ENCODE results near the gene ZNF423.

Gene ZNF423

GRCh38 chr16:49463529-49463928 is 392.4 kb downstream of the ZNF423 start:
- peak; percentile 71 for DNase-seq

GRCh38 chr16:49462989-49463371 is 392.9 kb downstream of the ZNF423 start:
- peak; percentile 64 for DNase-seq

- no peak for DNase-seq
These were observed 393.4 kb downstream of the ZNF423 start for GRCh38 chr16:49462362-49462988.

GRCh38 chr16:49461517-49461951 is 394.4 kb downstream of the ZNF423 start:
- no peak for DNase-seq

- DNase-seq = no peak
These were observed 395.0 kb downstream of the ZNF423 start for GRCh38 chr16:49460786-49461470.

GRCh38 chr16:49459953-49460735 is 395.8 kb downstream of the ZNF423 start:
- DNase-seq = no peak

- no peak for DNase-seq
These were observed 397.1 kb downstream of the ZNF423 start for GRCh38 chr16:49458656-49459445.

- DNase-seq = no peak
These were observed 397.7 kb downstream of the ZNF423 start for GRCh38 chr16:49458243-49458642.

- no peak for DNase-seq
These were observed 398.7 kb downstream of the ZNF423 start for GRCh38 chr16:49457196-49457595.

GRCh38 chr16:49456763-49457162 is 399.1 kb downstream of the ZNF423 start:
- DNase-seq = no peak

- DNase-seq = no peak
These were observed 399.7 kb downstream of the ZNF423 start for GRCh38 chr16:49455991-49456745.

- DNase-seq = no peak
These were observed 400.5 kb downstream of the ZNF423 start for GRCh38 chr16:49455181-49455990.

- DNase-seq = no peak
These were observed 401.3 kb downstream of the ZNF423 start for GRCh38 chr16:49454426-49455180.

- DNase-seq = no peak
These were observed 401.9 kb downstream of the ZNF423 start for GRCh38 chr16:49453983-49454382.

- no peak for DNase-seq
These were observed 402.9 kb downstream of the ZNF423 start for GRCh38 chr16:49453021-49453420.

- DNase-seq = no peak
These were observed 403.3 kb downstream of the ZNF423 start for GRCh38 chr16:49452578-49452977.

GRCh38 chr16:49452108-49452507 is 403.8 kb downstream of the ZNF423 start:
- no peak for DNase-seq

- DNase-seq = no peak
These were observed 409.1 kb downstream of the ZNF423 start for GRCh38 chr16:49446805-49447204.

- DNase-seq = no peak
These were observed 412.3 kb downstream of the ZNF423 start for GRCh38 chr16:49443576-49443975.

- peak; percentile 38 for DNase-seq
These were observed 413.1 kb downstream of the ZNF423 start for GRCh38 chr16:49442805-49443204.

- DNase-seq = no peak
These were observed 414.5 kb downstream of the ZNF423 start for GRCh38 chr16:49441366-49441780.

Measured in NCI-H1417 treated with DMSO at 0.1 percent for 48 hours (cell line).